K562 (cell line): ENCODE measurements around the gene PTCD3. TPM values are rescaled to one million over a fixed set of nuclear protein-coding genes. Genes with fewer than 3 reads are reported as not detected.
A peak's percentile ranks its signal among the peaks of the same experiment; 100 is the strongest.

ENCODE experiments used
- BRCA1 ChIP-seq, 2 experiments: fragments of 450-650 bp in 1 of 2; sonication (generic) in 1 of 2; formaldehyde crosslinking in 1 of 2; IDR thresholded peaks; 2 replicates each; pipeline versions ENCODE4 v1.5.0 to v1.6.1; 2017 to 2020; ENCODE audit warnings: mild to moderate bottlenecking in 1 of 2, missing genetic modification reagents in 1 of 2
- CBFA2T2 ChIP-seq: fragments of 450-650 bp; conservative IDR thresholded peaks from 2 replicates; pipeline ENCODE4 v1.6.1; 2017; ENCODE audit warnings: mild to moderate bottlenecking
- DACH1 ChIP-seq: fragments of 450-650 bp; IDR thresholded peaks from 2 replicates; pipeline ENCODE4 v1.6.1; 2018; ENCODE audit not compliant: partially characterized antibody
- DNMT1 ChIP-seq: fragments of 450-650 bp; IDR thresholded peaks from 2 replicates; pipeline ENCODE4 v1.6.1; 2016; ENCODE audit warnings: antibody characterized with exemption, mild to moderate bottlenecking
- JUNB ChIP-seq: fragments of 450-650 bp; formaldehyde crosslinking; conservative IDR thresholded peaks from 2 replicates; pipeline ENCODE4 v1.4.0; 2020; ENCODE audit warnings: mild to moderate bottlenecking
- JUND ChIP-seq, 2 experiments: IDR thresholded peaks; 2 replicates in 1 of 2; 3 replicates in 1 of 2; pipeline ENCODE4 v1.6.1; 2011; ENCODE audit warnings: borderline replicate concordance in 2 of 2, low read depth in 2 of 2, low read length in 2 of 2, improper control_type of control experiment in 1 of 2, missing biosample characterization in 1 of 2, missing genetic modification characterization in 1 of 2, missing genetic modification reagents in 1 of 2
- MAZ ChIP-seq, 2 experiments: fragments of 450-650 bp in 1 of 2; sonication (generic) in 1 of 2; formaldehyde crosslinking; IDR thresholded peaks in 1 of 2; conservative IDR thresholded peaks in 1 of 2; 2 replicates each; pipeline versions ENCODE4 v1.4.0 to v1.5.0; 2020; ENCODE audit warnings: mild to moderate bottlenecking in 1 of 2, missing genetic modification reagents in 1 of 2
- POLR2AphosphoS5 ChIP-seq: IDR thresholded peaks from 2 replicates; pipeline ENCODE4 v1.6.1; 2011; ENCODE audit warnings: mild to moderate bottlenecking, low read depth, low read length, moderate library complexity; ENCODE audit not compliant: control insufficient read depth, insufficient read depth
- RBM34 ChIP-seq: fragments of 200-400 bp; formaldehyde crosslinking; IDR thresholded peaks from 2 replicates; pipeline ENCODE4 v1.6.1; 2018; ENCODE audit warnings: low read length, borderline replicate concordance; ENCODE audit not compliant: insufficient read depth
- SRSF3 ChIP-seq: fragments of 200-400 bp; formaldehyde crosslinking; IDR thresholded peaks from 2 replicates; pipeline ENCODE4 v1.6.1; 2016; ENCODE audit warnings: mild to moderate bottlenecking, low read length, moderate library complexity; ENCODE audit not compliant: insufficient read depth
- ZNF12 ChIP-seq: sonication (generic); formaldehyde crosslinking; IDR thresholded peaks from 2 replicates; pipeline ENCODE4 v1.4.0; 2020; ENCODE audit warnings: mild to moderate bottlenecking, missing genetic modification reagents
- ZNF384 ChIP-seq: IDR thresholded peaks from 2 replicates; pipeline ENCODE4 v1.6.1; 2012; ENCODE audit warnings: low read depth, low read length, improper control_type of control experiment
- ZNF764 ChIP-seq: fragments of 250-450 bp; sonication (Bioruptor Pico); IDR thresholded peaks from 2 replicates; pipeline ENCODE4 v1.4.0; 2020; ENCODE audit warnings: low read depth, mild to moderate bottlenecking, moderate library complexity
- polyA plus RNA-seq, 8 experiments: library from polyadenylated mRNA; depleted of rRNA in 4 of 8; stranded (reverse) in 5 of 8; unstranded in 3 of 8; fragments of >200 nt; fragmentation: Nextera tagmentation in 2 of 8; fragmentation: Illumina TruSeq in 1 of 8; extraction: Ambion mirVana in 2 of 8; extraction: Trizol in 1 of 8; gene quantifications; 2 replicates each; pipeline versions ENCODE4 v1.2.1 to v1.2.3, GENCODE V29; 2011 to 2014; ENCODE audit warnings: inconsistent platforms in 1 of 8, missing spikeins in 1 of 8
- total RNA-seq, 7 experiments: library from RNA; depleted of rRNA in 6 of 7; stranded (reverse); fragments of >200 nt in 6 of 7; fragmentation: Illumina TruSeq in 2 of 7; extraction: Trizol in 2 of 7; gene quantifications; 2 replicates each; pipeline versions ENCODE4 v1.2.1 to v1.2.3, GENCODE V29; 2011 to 2021; ENCODE audit warnings: low replicate concordance in 1 of 7
- TF ChIP-seq, protein P1 (sequence below): fragments of 450-650 bp; formaldehyde crosslinking; IDR thresholded peaks from 2 replicates; pipeline ENCODE4 v1.4.0; 2020; ENCODE audit warnings: mild to moderate bottlenecking, moderate library complexity
- TF ChIP-seq, protein P2 (sequence below): sonication (generic); formaldehyde crosslinking; IDR thresholded peaks from 2 replicates; pipeline ENCODE4 v1.9.0; 2022; ENCODE audit warnings: mild to moderate bottlenecking, missing genetic modification reagents
- TF ChIP-seq, protein P3 (sequence below): sonication (generic); formaldehyde crosslinking; IDR thresholded peaks from 2 replicates; pipeline ENCODE4 v1.9.0; 2022; ENCODE audit warnings: mild to moderate bottlenecking, missing genetic modification reagents
- TF ChIP-seq, protein P4 (sequence below): sonication (generic); formaldehyde crosslinking; IDR thresholded peaks from 2 replicates; pipeline ENCODE4 v1.8.1; 2022; ENCODE audit warnings: missing genetic modification reagents
- TF ChIP-seq, protein P5 (sequence below): fragments of 450-650 bp; formaldehyde crosslinking; IDR thresholded peaks from 2 replicates; pipeline ENCODE4 v1.4.0; 2022; ENCODE audit warnings: missing genetic modification characterization

The PTCD3 gene
- total and polyA plus RNA-seq, 9 of the 15 experiments (the other 6 are each of a cell fraction or from before 2014, with no cell fraction given) = 65.2 to 241 (median 172) TPM

DNA sequence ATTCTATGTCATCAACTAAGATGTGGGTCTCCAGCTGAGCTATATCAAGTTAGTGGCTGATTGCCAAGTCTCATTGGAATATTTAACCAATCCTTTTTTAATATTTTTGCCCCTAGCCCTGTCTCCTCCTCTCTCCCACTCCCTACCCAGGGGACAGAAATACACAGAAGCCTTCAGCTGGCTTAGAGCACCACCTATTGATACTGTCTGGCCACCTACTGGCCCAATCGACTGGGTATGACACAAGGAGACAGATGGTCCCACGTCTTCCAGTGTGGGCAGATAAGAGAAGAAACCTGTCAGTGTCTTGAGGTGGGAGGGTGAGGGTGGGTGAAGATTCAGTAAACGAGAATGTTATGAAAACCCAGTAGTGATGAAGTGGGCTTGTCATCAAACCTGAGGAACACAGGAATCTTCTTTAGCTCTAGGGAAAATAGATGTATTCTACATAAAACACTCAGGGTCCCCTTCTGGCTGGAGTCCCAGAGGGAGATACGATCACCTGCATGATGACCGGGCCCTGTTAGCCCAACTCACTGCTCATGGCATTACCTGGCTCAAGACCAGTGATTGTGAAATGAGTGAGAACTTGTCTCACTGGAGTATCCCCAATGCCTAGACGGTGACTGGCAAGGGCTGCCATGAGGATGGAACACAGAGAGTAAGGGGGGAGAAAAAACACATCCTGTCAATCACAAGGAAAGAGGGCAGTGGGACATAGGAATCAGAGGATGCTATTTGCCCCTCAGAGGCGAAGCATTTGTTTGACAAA lies 27.1 kb upstream of the PTCD3 start (continued):
- TF ChIP-seq, protein P1, sequence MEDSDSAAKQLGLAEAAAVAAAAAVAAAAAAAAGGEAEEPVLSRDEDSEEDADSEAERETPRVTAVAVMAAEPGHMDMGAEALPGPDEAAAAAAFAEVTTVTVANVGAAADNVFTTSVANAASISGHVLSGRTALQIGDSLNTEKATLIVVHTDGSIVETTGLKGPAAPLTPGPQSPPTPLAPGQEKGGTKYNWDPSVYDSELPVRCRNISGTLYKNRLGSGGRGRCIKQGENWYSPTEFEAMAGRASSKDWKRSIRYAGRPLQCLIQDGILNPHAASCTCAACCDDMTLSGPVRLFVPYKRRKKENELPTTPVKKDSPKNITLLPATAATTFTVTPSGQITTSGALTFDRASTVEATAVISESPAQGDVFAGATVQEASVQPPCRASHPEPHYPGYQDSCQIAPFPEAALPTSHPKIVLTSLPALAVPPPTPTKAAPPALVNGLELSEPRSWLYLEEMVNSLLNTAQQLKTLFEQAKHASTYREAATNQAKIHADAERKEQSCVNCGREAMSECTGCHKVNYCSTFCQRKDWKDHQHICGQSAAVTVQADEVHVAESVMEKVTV (CRISPR knock-in tag) = peak; percentile 83
- TF ChIP-seq CBFA2T2 = no peak
- no peak for TF ChIP-seq RBM34
- TF ChIP-seq, protein P2, sequence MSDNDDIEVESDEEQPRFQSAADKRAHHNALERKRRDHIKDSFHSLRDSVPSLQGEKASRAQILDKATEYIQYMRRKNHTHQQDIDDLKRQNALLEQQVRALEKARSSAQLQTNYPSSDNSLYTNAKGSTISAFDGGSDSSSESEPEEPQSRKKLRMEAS (CRISPR knock-in tag) = no peak
- no peak for TF ChIP-seq DNMT1
- TF ChIP-seq ZNF12 (CRISPR knock-in tag) = no peak
- no peak for TF ChIP-seq DACH1
- TF ChIP-seq SRSF3 = no peak
- TF ChIP-seq JUND (IDR thresholded peaks at IDR 0.05; ENCODE audit: borderline replicate concordance, low read depth, low read length) = no peak
- TF ChIP-seq JUND (tag; IDR thresholded peaks at IDR 0.05; ENCODE audit: borderline replicate concordance, low read depth, low read length) = no peak
- TF ChIP-seq ZNF764 (CRISPR knock-in tag) = no peak
- no peak for TF ChIP-seq BRCA1 (IDR thresholded peaks at IDR 0.05)
- TF ChIP-seq BRCA1 (CRISPR knock-in tag; IDR thresholded peaks at IDR 0.05) = no peak
- TF ChIP-seq POLR2AphosphoS5 = no peak
- 0 out of 4 replicates have a peak, but pooled peaks of 1 of the 2 experiments have one; percentile 13 for TF ChIP-seq MAZ (CRISPR knock-in tag; conservative IDR thresholded peaks at IDR 0.05 in 1 of 2, IDR thresholded peaks at IDR 0.05 in 1 of 2)
- TF ChIP-seq, protein P3, sequence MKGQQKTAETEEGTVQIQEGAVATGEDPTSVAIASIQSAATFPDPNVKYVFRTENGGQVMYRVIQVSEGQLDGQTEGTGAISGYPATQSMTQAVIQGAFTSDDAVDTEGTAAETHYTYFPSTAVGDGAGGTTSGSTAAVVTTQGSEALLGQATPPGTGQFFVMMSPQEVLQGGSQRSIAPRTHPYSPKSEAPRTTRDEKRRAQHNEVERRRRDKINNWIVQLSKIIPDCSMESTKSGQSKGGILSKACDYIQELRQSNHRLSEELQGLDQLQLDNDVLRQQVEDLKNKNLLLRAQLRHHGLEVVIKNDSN (CRISPR knock-in tag) = no peak
- TF ChIP-seq ZNF384 = no peak
- TF ChIP-seq, protein P4, sequence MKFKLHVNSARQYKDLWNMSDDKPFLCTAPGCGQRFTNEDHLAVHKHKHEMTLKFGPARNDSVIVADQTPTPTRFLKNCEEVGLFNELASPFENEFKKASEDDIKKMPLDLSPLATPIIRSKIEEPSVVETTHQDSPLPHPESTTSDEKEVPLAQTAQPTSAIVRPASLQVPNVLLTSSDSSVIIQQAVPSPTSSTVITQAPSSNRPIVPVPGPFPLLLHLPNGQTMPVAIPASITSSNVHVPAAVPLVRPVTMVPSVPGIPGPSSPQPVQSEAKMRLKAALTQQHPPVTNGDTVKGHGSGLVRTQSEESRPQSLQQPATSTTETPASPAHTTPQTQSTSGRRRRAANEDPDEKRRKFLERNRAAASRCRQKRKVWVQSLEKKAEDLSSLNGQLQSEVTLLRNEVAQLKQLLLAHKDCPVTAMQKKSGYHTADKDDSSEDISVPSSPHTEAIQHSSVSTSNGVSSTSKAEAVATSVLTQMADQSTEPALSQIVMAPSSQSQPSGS (CRISPR knock-in tag) = no peak
- TF ChIP-seq JUNB = no peak
- TF ChIP-seq, protein P5, sequence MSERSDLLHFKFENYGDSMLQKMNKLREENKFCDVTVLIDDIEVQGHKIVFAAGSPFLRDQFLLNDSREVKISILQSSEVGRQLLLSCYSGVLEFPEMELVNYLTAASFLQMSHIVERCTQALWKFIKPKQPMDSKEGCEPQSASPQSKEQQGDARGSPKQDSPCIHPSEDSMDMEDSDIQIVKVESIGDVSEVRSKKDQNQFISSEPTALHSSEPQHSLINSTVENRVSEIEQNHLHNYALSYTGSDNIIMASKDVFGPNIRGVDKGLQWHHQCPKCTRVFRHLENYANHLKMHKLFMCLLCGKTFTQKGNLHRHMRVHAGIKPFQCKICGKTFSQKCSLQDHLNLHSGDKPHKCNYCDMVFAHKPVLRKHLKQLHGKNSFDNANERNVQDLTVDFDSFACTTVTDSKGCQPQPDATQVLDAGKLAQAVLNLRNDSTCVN (CRISPR knock-in tag) = no peak
- TF ChIP-seq, all 486 proteins: peak for 9
